Right lobe of liver (tissue), 6 donors: Measurements from ENCODE around the gene EIF4H. TPM values are rescaled to one million over a fixed set of nuclear protein-coding genes. Genes with fewer than 3 reads are reported as not detected.
A peak's percentile ranks its signal among the peaks of the same experiment; 100 is the strongest.

Source experiments
- ATAC-seq, 4 donors: fragments of 200-7000 bp; cut with Tn5 transposase; one replicate each; pipeline ENCODE4 v1.9.1; 2020; ENCODE audit warnings: mild to moderate bottlenecking in 4 of 4, moderate library complexity in 4 of 4
- DNase-seq, 3 donors: peaks; one replicate each; pipeline ENCODE4 v3.0.0-alpha.2; 2020
- H3K27ac ChIP-seq, 3 donors: fragments of 200-600 bp; one replicate each; pipeline ENCODE4 v1.8.0; 2022
- H3K27me3 ChIP-seq, 2 donors: fragments of 200-600 bp; one replicate each; pipeline ENCODE4 v1.8.0; 2022
- H3K36me3 ChIP-seq, 4 donors: fragments of 200-600 bp; sonication (generic) in 1 of 4; one replicate each; pipeline versions ENCODE4 v1.5.1 to v1.8.0; 2017 to 2022; ENCODE audit warnings: control low read depth in 1 of 4
- H3K4me1 ChIP-seq, 4 donors: fragments of 200-600 bp; sonication (generic) in 1 of 4; one replicate each; pipeline versions ENCODE4 v1.5.1 to v1.8.0; 2017 to 2022; ENCODE audit warnings: control low read depth in 1 of 4
- H3K4me3 ChIP-seq, 3 donors: fragments of 200-600 bp; one replicate each; pipeline ENCODE4 v1.8.0; 2022
- H3K9me3 ChIP-seq, 4 donors: fragments of 200-600 bp; sonication (generic) in 1 of 4; one replicate each; pipeline versions ENCODE4 v1.5.1 to v1.8.0; 2017 to 2022; ENCODE audit warnings: control low read depth in 1 of 4
- CTCF ChIP-seq, 4 donors: fragments of 200-600 bp in 3 of 4; fragments of 450-650 bp in 1 of 4; IDR thresholded peaks; one replicate each; pipeline versions ENCODE4 v1.5.1 to v1.8.0; 2016 to 2022; ENCODE audit warnings: antibody characterized with exemption in 4 of 4, mild to moderate bottlenecking in 2 of 4
- POLR2A ChIP-seq: fragments of 450-650 bp; IDR thresholded peaks from one replicate; pipeline ENCODE4 v1.6.1; 2017; ENCODE audit warnings: antibody characterized with exemption, mild to moderate bottlenecking
- WGBS: methylation state at CpG from one replicate; pipeline ENCODE4 v1.1.6; 2018; ENCODE audit warnings: low coverage, low lambda C conversion rate; ENCODE audit not compliant: insufficient coverage; ENCODE audit errors: missing lambda C conversion rate; 5-methylcytosine and 5-hydroxymethylcytosine counted together
- intact Hi-C, 2 donors: fragments of 100-400 bp; cut with DNase I; formaldehyde crosslinking; loops; one replicate each; pipeline versions ENCODE4 v1.11.2 to v1.14.1; 2022
- long read RNA-seq: library from polyadenylated mRNA; unstranded; transcript quantifications from one replicate; pipeline ENCODE4 v2.0.0, GENCODE V29; 2019
- total RNA-seq, 6 experiments: library from RNA; depleted of rRNA in 2 of 6; stranded (reverse); fragments of >200 nt in 2 of 6; fragmentation: NEBNext Ultra II Directional in 3 of 6; extraction: Animal tissue kit (Norgen Biotek cat#: 25700) in 3 of 6; gene quantifications; one replicate each; pipeline versions ENCODE4 v1.1.0 to v1.2.4, GENCODE V29; 2016 to 2023
- donor health status: DM: no; HTN: yes; CAD: no.
- donor health status: DM: no; HTN: no; CAD: no.
- donor health status: DM: no; HTN: no; CAD: no.
- donor health status: DM: no; HTN: yes; CAD: no.
- donor health status: DM: no; HTN: yes; CAD: no.

The EIF4H gene
- 100 to 1,000 TPM; 117 to 128 (median 118) TPM for total RNA-seq
- long read RNA-seq, transcript EIF4H-202 (6 exons, 2,503 nt), result major isoform, 19 of 22 reads
- long read RNA-seq, partial matches to known transcripts, result 0 of 22 reads
- long read RNA-seq, other reads (novel, unspliced or antisense), result 3 of 22 reads

- DNase-seq (peak; percentile 97 to 98 (median 97)), ATAC-seq (peak; percentile 88 to 94 (median 91))
- WGBS, result 0% methylated on average over 14 of the region's 95 CpGs
- Histone ChIP-seq H3K4me1 (peaks cover 0 to 50% (median 8%) of the 10 kb centered on the region in 4 donors), H3K27me3 (no peaks in the 10 kb centered on the region), H3K9me3 (no peaks in the 10 kb centered on the region), H3K4me3 (peak within 1 kb of the TSS; percentile 83 to 98 (median 93)), H3K27ac (peak within 1 kb of the TSS; percentile 91 to 94 (median 91)), H3K36me3 (peaks cover 0 to 5% (median 0%) of the 10 kb centered on the region in 4 donors)
- TF ChIP-seq POLR2A (peak; percentile 95), CTCF (IDR thresholded peaks at IDR 0.05) (no peak)
- intact Hi-C loops, result loop anchor here in 1 of 2 donors (10.0 kb wide), 1 partner anchor 89 kb away; the partner anchor contains the start of gene LIMK1
Measured at GRCh38 chr7:74173866-74174605, at the start of gene EIF4H. TSS of gene EIF4H (plus strand) at chr7:74174356. CDS start at chr7:74174384, 28 bp downstream.

GRCh38 chr7:74126220-74126880, 47.8 kb upstream of the EIF4H start:
- no peaks in the 10 kb centered on the region for H3K27me3 ChIP-seq
- WGBS, result 68% methylated on average over 10 of the region's 12 CpGs
- no peak for TF ChIP-seq POLR2A
- no peak for TF ChIP-seq CTCF (IDR thresholded peaks at IDR 0.05)
- DNase-seq (no peak), ATAC-seq (no peak)
- H3K4me3 ChIP-seq, result no peak overlapping the region
- H3K9me3 ChIP-seq, result no peaks in the 10 kb centered on the region
- H3K4me1 ChIP-seq, result no peaks in the 10 kb centered on the region
- H3K27ac ChIP-seq, result no peak overlapping the region
- H3K36me3 ChIP-seq, result no peaks in the 10 kb centered on the region
- intact Hi-C loops, result no loop called here

- ATAC-seq, result no peak
- Histone ChIP-seq H3K27me3 (no peaks in the 10 kb centered on the region), H3K4me3 (no peak overlapping the region), H3K27ac (no peak overlapping the region), H3K9me3 (no peaks in the 10 kb centered on the region), H3K36me3 (no peaks in the 10 kb centered on the region), H3K4me1 (no peaks in the 10 kb centered on the region)
- intact Hi-C loops, result no loop called here
- no peak for TF ChIP-seq CTCF (IDR thresholded peaks at IDR 0.05)
- TF ChIP-seq POLR2A, result no peak
- WGBS, result 54% methylated on average over 2 of the region's 2 CpGs
- DNase-seq, result no peak
Measured at GRCh38 chr7:74129887-74130286, 44.3 kb upstream of the EIF4H start.

- 73% methylated on average over 4 of the region's 4 CpGs for WGBS
- Histone ChIP-seq H3K27ac (no peak overlapping the region), H3K4me1 (no peaks in the 10 kb centered on the region), H3K27me3 (no peaks in the 10 kb centered on the region), H3K9me3 (no peaks in the 10 kb centered on the region), H3K36me3 (no peaks in the 10 kb centered on the region), H3K4me3 (no peak overlapping the region)
- DNase-seq (no peak), ATAC-seq (no peak)
- TF ChIP-seq CTCF (IDR thresholded peaks at IDR 0.05), result no peak
- no peak for TF ChIP-seq POLR2A
- intact Hi-C loops, result no loop called here
Measured at GRCh38 chr7:74130518-74130917, 43.6 kb upstream of the EIF4H start.
